ENCODE results near the gene GNAS-AS1. TPM values are rescaled to one million over a fixed set of nuclear protein-coding genes. Genes with fewer than 3 reads are reported as not detected.

Gene GNAS-AS1
- total and polyA plus RNA-seq, 2 donors (not counting 1 experiment from before 2014, with no cell fraction given), result 1.5 TPM; not detected in 1

- Histone ChIP-seq H3K4me3 (ENCODE audit: control extremely low read depth in 1 of 5, extremely low read depth in 1 of 5, insufficient read depth in 1 of 5, low read depth in 2 of 5, low read length in 4 of 5) (no peak overlapping the region), H4K20me1 (ENCODE audit: control insufficient read depth, insufficient read depth, low read length, poor library complexity, severe bottlenecking) (no peaks in the 10 kb centered on the region), H3K36me3 (replicated peaks in 1 of 2; ENCODE audit: control extremely low read depth in 1 of 2, control insufficient read depth in 1 of 2, extremely low read depth in 1 of 2, insufficient read depth in 2 of 2, low read length in 1 of 2) (no peaks in the 10 kb centered on the region), H3K9ac (ENCODE audit: low read length) (no peak overlapping the region), H3K27me3 (replicated peaks in 1 of 4; ENCODE audit: control extremely low read depth in 1 of 4, control insufficient read depth in 3 of 4, insufficient read depth in 4 of 4, low read length in 3 of 4) (no peaks in the 10 kb centered on the region), H3K9me3 (ENCODE audit: control extremely low read depth in 1 of 3, control insufficient read depth in 2 of 3, insufficient read depth in 1 of 3, low read length in 2 of 3) (no peaks in the 10 kb centered on the region), H2AFZ (ENCODE audit: insufficient read depth, low read depth, low read length, poor library complexity, severe bottlenecking) (no peak overlapping the region), H3K4me2 (replicated peaks; ENCODE audit: low read depth, low read length, poor library complexity, severe bottlenecking) (no peak overlapping the region), H3K27ac (ENCODE audit: low read length in 2 of 2) (no peak overlapping the region), H3K4me1 (ENCODE audit: control insufficient read depth in 2 of 2, insufficient read depth in 2 of 2, low read length in 2 of 2) (no peaks in the 10 kb centered on the region), H3K79me2 (ENCODE audit: control insufficient read depth, insufficient read depth, low read length) (no peaks in the 10 kb centered on the region)
- POLR2A ChIA-PET, result no interaction called here
- no peak overlapping the region for H3K4me3 Mint-ChIP-seq
- no CpG with 5 or more reads among the region's 4 CpGs for WGBS (ENCODE audit: insufficient coverage)
- no peak overlapping the region for H3K27ac Mint-ChIP-seq
- CTCF ChIA-PET, result interaction anchor here (1.1 to 1.6 kb wide), 2 partner anchors 8 to 210 kb away, joined by 4 to 6 read pairs; no protein-coding TSS in a partner anchor
- intact Hi-C loops (cut with micrococcal nuclease), result no loop called here
- ATAC-seq (ENCODE audit: low read depth) (no peak), DNase-seq (no peak)
- no peaks in the 10 kb centered on the region for H3K9me3 Mint-ChIP-seq (ENCODE audit: insufficient read depth)
- TF ChIP-seq EZH2 (IDR thresholded peaks at IDR 0.05; ENCODE audit: borderline replicate concordance, insufficient read depth, low read depth, low read length, poor library complexity, severe bottlenecking), result no peak
- H3K27me3 Mint-ChIP-seq, result no peaks in the 10 kb centered on the region
- H3K4me1 Mint-ChIP-seq, result no peaks in the 10 kb centered on the region
Observed at GRCh38 chr20:58878399-58878798, 27.7 kb upstream of the GNAS-AS1 start.

GRCh38 chr20:58877976-58878360, 27.3 kb upstream of the GNAS-AS1 start:
- TF ChIP-seq EZH2 (IDR thresholded peaks at IDR 0.05; ENCODE audit: borderline replicate concordance, insufficient read depth, low read depth, low read length, poor library complexity, severe bottlenecking), result no peak
- TF ChIP-seq, protein P1, sequence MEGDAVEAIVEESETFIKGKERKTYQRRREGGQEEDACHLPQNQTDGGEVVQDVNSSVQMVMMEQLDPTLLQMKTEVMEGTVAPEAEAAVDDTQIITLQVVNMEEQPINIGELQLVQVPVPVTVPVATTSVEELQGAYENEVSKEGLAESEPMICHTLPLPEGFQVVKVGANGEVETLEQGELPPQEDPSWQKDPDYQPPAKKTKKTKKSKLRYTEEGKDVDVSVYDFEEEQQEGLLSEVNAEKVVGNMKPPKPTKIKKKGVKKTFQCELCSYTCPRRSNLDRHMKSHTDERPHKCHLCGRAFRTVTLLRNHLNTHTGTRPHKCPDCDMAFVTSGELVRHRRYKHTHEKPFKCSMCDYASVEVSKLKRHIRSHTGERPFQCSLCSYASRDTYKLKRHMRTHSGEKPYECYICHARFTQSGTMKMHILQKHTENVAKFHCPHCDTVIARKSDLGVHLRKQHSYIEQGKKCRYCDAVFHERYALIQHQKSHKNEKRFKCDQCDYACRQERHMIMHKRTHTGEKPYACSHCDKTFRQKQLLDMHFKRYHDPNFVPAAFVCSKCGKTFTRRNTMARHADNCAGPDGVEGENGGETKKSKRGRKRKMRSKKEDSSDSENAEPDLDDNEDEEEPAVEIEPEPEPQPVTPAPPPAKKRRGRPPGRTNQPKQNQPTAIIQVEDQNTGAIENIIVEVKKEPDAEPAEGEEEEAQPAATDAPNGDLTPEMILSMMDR (IDR thresholded peaks at IDR 0.05), result no peak
- Histone ChIP-seq H3K9ac (ENCODE audit: low read length) (no peak overlapping the region), H3K4me1 (ENCODE audit: control insufficient read depth in 2 of 2, insufficient read depth in 2 of 2, low read length in 2 of 2) (no peaks in the 10 kb centered on the region), H3K36me3 (replicated peaks in 1 of 2; ENCODE audit: control extremely low read depth in 1 of 2, control insufficient read depth in 1 of 2, extremely low read depth in 1 of 2, insufficient read depth in 2 of 2, low read length in 1 of 2) (no peaks in the 10 kb centered on the region), H3K27ac (ENCODE audit: low read length in 2 of 2) (no peak overlapping the region), H3K4me3 (ENCODE audit: control extremely low read depth in 1 of 5, extremely low read depth in 1 of 5, insufficient read depth in 1 of 5, low read depth in 2 of 5, low read length in 4 of 5) (no peak overlapping the region), H4K20me1 (ENCODE audit: control insufficient read depth, insufficient read depth, low read length, poor library complexity, severe bottlenecking) (no peaks in the 10 kb centered on the region), H3K9me3 (ENCODE audit: control extremely low read depth in 1 of 3, control insufficient read depth in 2 of 3, insufficient read depth in 1 of 3, low read length in 2 of 3) (no peaks in the 10 kb centered on the region), H3K27me3 (replicated peaks in 1 of 4; ENCODE audit: control extremely low read depth in 1 of 4, control insufficient read depth in 3 of 4, insufficient read depth in 4 of 4, low read length in 3 of 4) (no peaks in the 10 kb centered on the region), H2AFZ (ENCODE audit: insufficient read depth, low read depth, low read length, poor library complexity, severe bottlenecking) (no peak overlapping the region), H3K4me2 (replicated peaks; ENCODE audit: low read depth, low read length, poor library complexity, severe bottlenecking) (no peak overlapping the region), H3K79me2 (ENCODE audit: control insufficient read depth, insufficient read depth, low read length) (no peaks in the 10 kb centered on the region)
- ChIA-PET CTCF (no interaction called here), POLR2A (no interaction called here)
- Mint-ChIP-seq H3K9me3 (ENCODE audit: insufficient read depth) (no peaks in the 10 kb centered on the region), H3K4me1 (no peaks in the 10 kb centered on the region), H3K27ac (no peak overlapping the region), H3K27me3 (no peaks in the 10 kb centered on the region), H3K4me3 (no peak overlapping the region)
- DNase-seq, result no peak
- no peak for ATAC-seq (ENCODE audit: low read depth)
- intact Hi-C loops (cut with micrococcal nuclease), result no loop called here
- no CpG with 5 or more reads among the region's 4 CpGs for WGBS (ENCODE audit: insufficient coverage)

Data from B cell (primary cell).